Measurements from ENCODE around the gene NF2. TPM values are rescaled to one million over a fixed set of nuclear protein-coding genes. Genes with fewer than 3 reads are reported as not detected.

The NF2 gene
- total RNA-seq, 1 donor from 2014 or later = 35.4 TPM

GRCh38 chr22:29570912-29571549, 32.4 kb upstream of the NF2 start:
- peak overlapping the region; percentile 34 for H3K27ac Mint-ChIP-seq (ENCODE audit: unreplicated experiment)
- H3K9me3 Mint-ChIP-seq (ENCODE audit: unreplicated experiment) = no peaks in the 10 kb centered on the region
- no peak for DNase-seq
- H3K27me3 Mint-ChIP-seq (ENCODE audit: unreplicated experiment) = peaks cover 3% of the 10 kb centered on the region
- no peaks in the 10 kb centered on the region for H3K36me3 Mint-ChIP-seq (ENCODE audit: unreplicated experiment)
- TF ChIP-seq CTCF (IDR thresholded peaks at IDR 0.05; ENCODE audit: partially characterized antibody, unreplicated experiment) = no peak
- no peak overlapping the region for H3K4me3 Mint-ChIP-seq (ENCODE audit: unreplicated experiment)
- H3K4me1 Mint-ChIP-seq (ENCODE audit: low read depth, unreplicated experiment) = no peaks in the 10 kb centered on the region

GRCh38 chr22:29574762-29575450, 28.5 kb upstream of the NF2 start:
- H3K4me1 Mint-ChIP-seq (ENCODE audit: low read depth, unreplicated experiment) = peaks cover 2% of the 10 kb centered on the region
- H3K4me3 Mint-ChIP-seq (ENCODE audit: unreplicated experiment) = no peak overlapping the region
- no peak for TF ChIP-seq CTCF (IDR thresholded peaks at IDR 0.05; ENCODE audit: partially characterized antibody, unreplicated experiment)
- no peaks in the 10 kb centered on the region for H3K36me3 Mint-ChIP-seq (ENCODE audit: unreplicated experiment)
- DNase-seq = no peak
- H3K27ac Mint-ChIP-seq (ENCODE audit: unreplicated experiment) = no peak overlapping the region
- H3K9me3 Mint-ChIP-seq (ENCODE audit: unreplicated experiment) = peaks cover 3% of the 10 kb centered on the region
- H3K27me3 Mint-ChIP-seq (ENCODE audit: unreplicated experiment) = peaks cover 3% of the 10 kb centered on the region

GRCh38 chr22:29578462-29579200, 24.8 kb upstream of the NF2 start:
- DNase-seq = no peak
- Mint-ChIP-seq H3K27me3 (ENCODE audit: unreplicated experiment) (peaks cover 2% of the 10 kb centered on the region), H3K4me3 (ENCODE audit: unreplicated experiment) (no peak overlapping the region), H3K4me1 (ENCODE audit: low read depth, unreplicated experiment) (peaks cover 3% of the 10 kb centered on the region), H3K9me3 (ENCODE audit: unreplicated experiment) (peaks cover 6% of the 10 kb centered on the region), H3K27ac (ENCODE audit: unreplicated experiment) (no peak overlapping the region), H3K36me3 (ENCODE audit: unreplicated experiment) (no peaks in the 10 kb centered on the region)
- TF ChIP-seq CTCF (IDR thresholded peaks at IDR 0.05; ENCODE audit: partially characterized antibody, unreplicated experiment) = no peak

GRCh38 chr22:29580200-29580810, 23.1 kb upstream of the NF2 start:
- peak; percentile 43 for DNase-seq
- Mint-ChIP-seq H3K36me3 (ENCODE audit: unreplicated experiment) (no peaks in the 10 kb centered on the region), H3K27ac (ENCODE audit: unreplicated experiment) (peak overlapping the region; percentile 100), H3K9me3 (ENCODE audit: unreplicated experiment) (peaks cover 6% of the 10 kb centered on the region), H3K27me3 (ENCODE audit: unreplicated experiment) (peaks cover 2% of the 10 kb centered on the region), H3K4me1 (ENCODE audit: low read depth, unreplicated experiment) (peaks cover 3% of the 10 kb centered on the region), H3K4me3 (ENCODE audit: unreplicated experiment) (peak overlapping the region; percentile 100)
- no peak for TF ChIP-seq CTCF (IDR thresholded peaks at IDR 0.05; ENCODE audit: partially characterized antibody, unreplicated experiment)

All from glutamatergic neuron (in vitro differentiated cells).